Ishikawa (cell line): Measurements from ENCODE around the gene HOXB2.

ENCODE experiments used
- CEBPB ChIP-seq: IDR thresholded peaks from 2 replicates; pipeline ENCODE4 v1.6.1; 2012
- EP300 ChIP-seq: IDR thresholded peaks from 2 replicates; pipeline ENCODE4 v1.6.1; 2012; ENCODE audit warnings: borderline replicate concordance
- REST ChIP-seq: IDR thresholded peaks from 2 replicates; pipeline ENCODE4 v1.6.1; 2012; ENCODE audit warnings: low read depth, mild to moderate bottlenecking
- YY1 ChIP-seq: IDR thresholded peaks from 2 replicates; pipeline ENCODE4 v1.6.1; 2012; ENCODE audit warnings: low read depth

GRCh38 chr17:48567646-48568354, 22.9 kb upstream of the HOXB2 start:
- TF ChIP-seq YY1 (no peak), EP300 (no peak), CEBPB (no peak), REST (no peak)
